ENCODE results near the gene SCN4A.
A peak's percentile ranks its signal among the peaks of the same experiment; 100 is the strongest.

Gene SCN4A

DNA sequence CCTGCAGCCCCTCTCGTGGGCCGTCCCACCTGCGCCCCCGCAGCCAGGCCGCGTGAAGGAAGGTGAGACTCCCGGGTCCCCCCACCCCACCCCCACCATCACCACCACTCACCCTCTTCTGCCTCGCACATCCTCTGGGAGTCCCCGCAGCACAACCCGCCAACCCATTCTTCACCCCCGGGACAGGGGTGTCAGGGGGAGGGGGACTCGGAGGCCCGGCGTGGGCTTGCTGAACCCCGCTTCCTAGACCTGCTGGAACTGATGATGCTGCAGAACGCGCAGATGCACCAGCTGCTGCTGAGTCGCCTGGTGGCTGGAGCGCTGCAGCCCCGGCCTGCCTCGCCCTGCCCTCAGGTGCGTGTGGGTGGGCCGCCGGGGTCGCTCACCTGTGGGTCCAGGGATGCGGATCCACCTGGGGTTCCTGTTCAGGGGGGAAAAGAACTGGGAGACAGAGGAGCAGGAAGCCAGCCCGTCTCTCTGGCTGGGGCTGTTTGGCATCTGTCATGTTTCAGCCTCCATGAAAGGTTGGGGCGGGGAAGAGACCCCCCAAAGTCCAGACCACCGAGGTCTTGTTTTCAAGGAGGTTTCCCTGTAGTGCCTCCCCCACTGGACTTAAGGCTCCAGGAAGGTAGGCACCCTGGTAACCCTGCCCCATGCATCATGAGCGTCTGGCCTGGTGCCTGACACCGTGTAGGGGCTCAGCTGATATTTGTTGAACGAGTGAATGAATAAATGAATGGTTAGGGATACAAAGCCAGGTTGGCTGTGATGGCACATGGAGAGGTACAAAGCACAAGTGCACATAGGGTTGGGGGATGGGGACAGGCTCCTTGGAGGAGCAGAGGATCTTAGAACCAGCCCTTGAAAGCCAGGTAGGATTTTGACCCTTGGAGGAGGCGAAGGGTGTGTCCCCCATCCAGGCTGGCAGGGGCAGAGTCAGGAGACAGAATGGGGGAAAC is 26.3 kb upstream of the SCN4A start:
- H3K4me3 ChIP-seq (ENCODE audit: low read depth, low read length, poor library complexity, severe bottlenecking) = peak overlapping the region; percentile 61
- H3K36me3 ChIP-seq (ENCODE audit: insufficient read depth, low read length) = peaks cover 26% of the 10 kb centered on the region
- H3K9me3 ChIP-seq (ENCODE audit: low read length) = no peaks in the 10 kb centered on the region
- H3K27me3 ChIP-seq (ENCODE audit: insufficient read depth, low read length) = peaks cover 12% of the 10 kb centered on the region
- H3F3A ChIP-seq (ENCODE audit: insufficient read depth, low read length) = no peaks in the 10 kb centered on the region
- peak overlapping the region; percentile 79 for H3K4me2 ChIP-seq (ENCODE audit: low read length)
- no peak overlapping the region for H3K27ac ChIP-seq (ENCODE audit: low read depth, low read length, poor library complexity, severe bottlenecking)
- TF ChIP-seq, protein P1, sequence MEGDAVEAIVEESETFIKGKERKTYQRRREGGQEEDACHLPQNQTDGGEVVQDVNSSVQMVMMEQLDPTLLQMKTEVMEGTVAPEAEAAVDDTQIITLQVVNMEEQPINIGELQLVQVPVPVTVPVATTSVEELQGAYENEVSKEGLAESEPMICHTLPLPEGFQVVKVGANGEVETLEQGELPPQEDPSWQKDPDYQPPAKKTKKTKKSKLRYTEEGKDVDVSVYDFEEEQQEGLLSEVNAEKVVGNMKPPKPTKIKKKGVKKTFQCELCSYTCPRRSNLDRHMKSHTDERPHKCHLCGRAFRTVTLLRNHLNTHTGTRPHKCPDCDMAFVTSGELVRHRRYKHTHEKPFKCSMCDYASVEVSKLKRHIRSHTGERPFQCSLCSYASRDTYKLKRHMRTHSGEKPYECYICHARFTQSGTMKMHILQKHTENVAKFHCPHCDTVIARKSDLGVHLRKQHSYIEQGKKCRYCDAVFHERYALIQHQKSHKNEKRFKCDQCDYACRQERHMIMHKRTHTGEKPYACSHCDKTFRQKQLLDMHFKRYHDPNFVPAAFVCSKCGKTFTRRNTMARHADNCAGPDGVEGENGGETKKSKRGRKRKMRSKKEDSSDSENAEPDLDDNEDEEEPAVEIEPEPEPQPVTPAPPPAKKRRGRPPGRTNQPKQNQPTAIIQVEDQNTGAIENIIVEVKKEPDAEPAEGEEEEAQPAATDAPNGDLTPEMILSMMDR (IDR thresholded peaks at IDR 0.05; ENCODE audit: low read length) = no peak
- TF ChIP-seq EZH2 (IDR thresholded peaks at IDR 0.05; ENCODE audit: borderline replicate concordance, low read length) = no peak
- H3K9ac ChIP-seq (ENCODE audit: low read length) = peak overlapping the region; percentile 39; the same call in 1 of the 2 replicates
- no peaks in the 10 kb centered on the region for H4K20me1 ChIP-seq (ENCODE audit: insufficient read depth, low read length)
- peaks cover 16% of the 10 kb centered on the region for H3K4me1 ChIP-seq (ENCODE audit: insufficient read depth, low read length, severe bottlenecking)
- no peaks in the 10 kb centered on the region for H3K79me2 ChIP-seq (ENCODE audit: insufficient read depth, low read length)
- H2AFZ ChIP-seq (ENCODE audit: low read length) = no peak overlapping the region
- H3K9me2 ChIP-seq (ENCODE audit: low read depth, low read length) = no peaks in the 10 kb centered on the region

DNA sequence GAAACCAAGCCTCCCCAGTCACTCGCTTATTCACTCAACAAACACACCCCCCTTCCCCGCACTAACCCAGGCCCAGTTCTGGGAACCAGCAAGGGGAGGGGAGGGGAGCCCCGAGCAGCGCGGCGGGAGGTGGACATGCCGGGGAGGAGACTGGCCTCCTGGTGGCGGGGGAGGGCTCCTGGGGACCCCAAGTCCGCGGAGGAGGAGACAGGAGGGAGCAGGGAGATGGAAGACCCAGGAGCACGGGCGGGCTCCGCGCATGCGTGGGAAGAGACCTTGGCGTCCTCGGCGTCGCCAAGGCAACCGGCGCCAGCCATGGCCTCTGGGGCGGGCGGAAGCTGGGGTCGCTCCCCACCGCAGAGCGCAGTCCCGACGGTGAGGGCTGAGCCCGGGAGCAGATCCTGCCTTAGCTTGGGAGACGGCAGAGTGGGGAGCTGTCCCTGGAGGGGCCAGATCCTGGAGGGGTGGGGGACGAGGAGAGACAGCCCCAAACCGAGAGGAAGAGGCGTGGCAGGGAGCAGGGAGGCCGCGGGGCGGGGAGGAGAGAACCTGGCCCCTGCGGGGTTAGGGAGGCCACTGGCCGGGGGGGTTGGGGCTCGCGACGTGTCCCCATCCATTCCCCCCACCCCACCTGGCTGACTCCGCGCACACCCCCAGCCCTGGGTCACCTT is 25.5 kb upstream of the SCN4A start, which contains the start of gene PRR29:
Gene PRR29, plus strand, starts transcription at position 302 of the 671 bp plus-strand sequence. Its CDS starts 14 bp downstream, at position 316.
- H2AFZ ChIP-seq (ENCODE audit: low read length) = no peak within 1 kb of the TSS

DNA sequence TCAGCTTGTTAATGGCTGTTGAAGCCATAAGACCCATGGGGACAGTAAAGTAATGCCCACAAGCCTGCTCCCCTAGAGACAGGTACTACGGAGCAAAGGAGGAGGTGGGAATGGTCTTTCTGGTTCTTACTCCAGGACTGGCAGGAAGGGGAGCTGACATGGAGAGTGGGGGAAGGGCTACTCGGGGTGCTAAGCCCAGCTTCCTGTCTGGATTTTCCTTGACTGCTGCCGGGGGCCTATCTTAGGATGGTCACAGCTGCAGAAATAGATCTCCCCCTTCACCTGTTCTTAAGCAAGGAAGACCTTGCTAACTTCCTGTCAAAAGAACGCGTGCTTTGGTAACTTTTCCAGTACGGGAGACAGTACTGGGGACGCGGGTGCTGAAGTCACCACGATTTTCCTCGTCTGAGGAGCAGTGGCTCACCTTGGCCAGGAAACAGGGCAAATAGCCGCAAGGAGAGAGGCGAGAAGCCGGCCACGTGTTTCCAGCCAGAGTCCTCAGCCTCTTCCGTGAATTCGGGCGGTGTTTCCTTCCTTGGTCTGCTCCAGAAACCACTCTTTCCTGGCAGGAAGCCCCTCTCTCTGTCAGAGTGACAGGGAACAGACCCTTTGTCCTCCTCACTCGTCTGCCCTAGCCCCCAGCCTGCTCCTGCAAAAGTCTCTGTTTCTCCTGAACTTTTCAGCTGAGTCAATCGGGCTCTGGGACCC is 24.8 kb upstream of the SCN4A start:
- peaks cover 11% of the 10 kb centered on the region for H3K36me3 ChIP-seq (ENCODE audit: insufficient read depth, low read length)
- no peaks in the 10 kb centered on the region for H3K9me2 ChIP-seq (ENCODE audit: low read depth, low read length)
- no peak overlapping the region for H2AFZ ChIP-seq (ENCODE audit: low read length)
- H3K9me3 ChIP-seq (ENCODE audit: low read length) = no peaks in the 10 kb centered on the region
- no peaks in the 10 kb centered on the region for H4K20me1 ChIP-seq (ENCODE audit: insufficient read depth, low read length)
- no peaks in the 10 kb centered on the region for H3F3A ChIP-seq (ENCODE audit: insufficient read depth, low read length)
- H3K4me2 ChIP-seq (ENCODE audit: low read length) = peak overlapping the region; percentile 79
- H3K27ac ChIP-seq (ENCODE audit: low read depth, low read length, poor library complexity, severe bottlenecking) = no peak overlapping the region
- no peak overlapping the region; the same call in 1 of the 2 replicates for H3K9ac ChIP-seq (ENCODE audit: low read length)
- no peaks in the 10 kb centered on the region for H3K79me2 ChIP-seq (ENCODE audit: insufficient read depth, low read length)
- H3K4me3 ChIP-seq (ENCODE audit: low read depth, low read length, poor library complexity, severe bottlenecking) = peak overlapping the region; percentile 61
- no peak for TF ChIP-seq EZH2 (IDR thresholded peaks at IDR 0.05; ENCODE audit: borderline replicate concordance, low read length)
- TF ChIP-seq, protein P1 (IDR thresholded peaks at IDR 0.05; ENCODE audit: low read length) = no peak
- H3K4me1 ChIP-seq (ENCODE audit: insufficient read depth, low read length, severe bottlenecking) = peaks cover 16% of the 10 kb centered on the region
- H3K27me3 ChIP-seq (ENCODE audit: insufficient read depth, low read length) = peaks cover 12% of the 10 kb centered on the region

More for the DNA sequence above, 25.5 kb upstream of the SCN4A start, which contains the start of gene PRR29:
- Histone ChIP-seq H3K79me2 (ENCODE audit: insufficient read depth, low read length) (no peaks in the 10 kb centered on the region), H3K4me1 (ENCODE audit: insufficient read depth, low read length, severe bottlenecking) (peaks cover 16% of the 10 kb centered on the region), H3K9me3 (ENCODE audit: low read length) (no peaks in the 10 kb centered on the region), H3K4me2 (ENCODE audit: low read length) (peak within 1 kb of the TSS; percentile 79), H3K27ac (ENCODE audit: low read depth, low read length, poor library complexity, severe bottlenecking) (no peak within 1 kb of the TSS), H4K20me1 (ENCODE audit: insufficient read depth, low read length) (no peaks in the 10 kb centered on the region), H3K9ac (ENCODE audit: low read length) (peak within 1 kb of the TSS; percentile 39; the same call in 1 of the 2 replicates), H3F3A (ENCODE audit: insufficient read depth, low read length) (no peaks in the 10 kb centered on the region), H3K36me3 (ENCODE audit: insufficient read depth, low read length) (peaks cover 17% of the 10 kb centered on the region), H3K27me3 (ENCODE audit: insufficient read depth, low read length) (peaks cover 12% of the 10 kb centered on the region), H3K9me2 (ENCODE audit: low read depth, low read length) (no peaks in the 10 kb centered on the region), H3K4me3 (ENCODE audit: low read depth, low read length, poor library complexity, severe bottlenecking) (peak within 1 kb of the TSS; percentile 61)
- TF ChIP-seq, protein P1 (IDR thresholded peaks at IDR 0.05; ENCODE audit: low read length) = no peak
- TF ChIP-seq EZH2 (IDR thresholded peaks at IDR 0.05; ENCODE audit: borderline replicate concordance, low read length) = no peak

All from OCI-LY1 (cell line).